HepG2 (cell line): ENCODE data around the gene ASXL1. TPM values are rescaled to one million over a fixed set of nuclear protein-coding genes. Genes with fewer than 3 reads are reported as not detected.
A peak's percentile ranks its signal among the peaks of the same experiment; 100 is the strongest.

ENCODE experiments used
- EHMT2 ChIP-seq: fragments of 200-600 bp; sonication (generic); IDR thresholded peaks from 2 replicates; pipeline ENCODE4 v1.7.0; 2017; ENCODE audit warnings: antibody characterized with exemption, low read depth, low read length, borderline replicate concordance
- HNF4A ChIP-seq: sonication (generic); formaldehyde crosslinking; IDR thresholded peaks from 2 replicates; pipeline ENCODE4 v1.4.0; 2020; ENCODE audit warnings: missing genetic modification reagents
- JARID2 ChIP-seq: sonication (generic); formaldehyde crosslinking; IDR thresholded peaks from 2 replicates; pipeline ENCODE4 v1.8.1; 2023; ENCODE audit warnings: missing genetic modification reagents, inconsistent platforms; ENCODE audit not compliant: insufficient replicate concordance
- POGZ ChIP-seq: sonication (generic); formaldehyde crosslinking; IDR thresholded peaks from 2 replicates; pipeline ENCODE4 v1.4.0; 2020; ENCODE audit warnings: mild to moderate bottlenecking, missing genetic modification reagents
- SKI ChIP-seq: fragments of 450-650 bp; IDR thresholded peaks from one replicate; pipeline ENCODE4 v1.6.1; 2018; ENCODE audit warnings: mild to moderate bottlenecking; ENCODE audit not compliant: partially characterized antibody
- SP5 ChIP-seq: IDR thresholded peaks from 2 replicates; pipeline ENCODE4 v1.6.1; 2016; ENCODE audit warnings: low read depth, borderline replicate concordance
- ZBTB8A ChIP-seq: sonication (generic); formaldehyde crosslinking; IDR thresholded peaks from 2 replicates; pipeline ENCODE4 v1.4.0; 2020; ENCODE audit warnings: mild to moderate bottlenecking, low read depth, missing genetic modification reagents, borderline replicate concordance
- ZNF501 ChIP-seq: sonication (generic); formaldehyde crosslinking; IDR thresholded peaks from 2 replicates; pipeline ENCODE4 v1.5.1; 2020; ENCODE audit warnings: mild to moderate bottlenecking, moderate library complexity, missing genetic modification reagents
- ZNF780A ChIP-seq: sonication (generic); formaldehyde crosslinking; IDR thresholded peaks from 2 replicates; pipeline ENCODE4 v1.8.0; 2022; ENCODE audit warnings: mild to moderate bottlenecking, missing genetic modification reagents, moderate library complexity
- ZSCAN12 ChIP-seq: sonication (generic); formaldehyde crosslinking; IDR thresholded peaks from 2 replicates; pipeline ENCODE4 v1.9.0; 2021; ENCODE audit warnings: mild to moderate bottlenecking, missing genetic modification reagents
- polyA plus RNA-seq, 8 experiments: library from polyadenylated mRNA; depleted of rRNA in 3 of 8; stranded (reverse) in 7 of 8; unstranded in 1 of 8; fragments of >200 nt; fragmentation: Illumina TruSeq in 4 of 8; extraction: Trizol in 4 of 8; gene quantifications; 2 replicates each; pipeline versions ENCODE4 v1.2.1 to v1.2.3, GENCODE V29; 2011 to 2016; ENCODE audit warnings: low read depth in 4 of 8, missing spikeins in 1 of 8, mixed read lengths in 1 of 8; ENCODE audit not compliant: insufficient read depth in 1 of 8
- total RNA-seq, 5 experiments: library from RNA; depleted of rRNA; stranded (reverse); fragments of >200 nt; fragmentation: Illumina TruSeq; extraction: Trizol; gene quantifications; 2 replicates each; pipeline ENCODE4 v1.2.3, GENCODE V29; 2016; ENCODE audit warnings: low read depth in 1 of 5
- TF ChIP-seq, protein P1 (sequence below): sonication (generic); formaldehyde crosslinking; IDR thresholded peaks from 2 replicates; pipeline ENCODE4 v1.4.0; 2020; ENCODE audit warnings: missing genetic modification reagents
- TF ChIP-seq, protein P2 (sequence below): sonication (generic); formaldehyde crosslinking; IDR thresholded peaks from 2 replicates; pipeline ENCODE4 v1.8.0; 2022; ENCODE audit warnings: mild to moderate bottlenecking, missing genetic modification reagents; ENCODE audit not compliant: insufficient replicate concordance
- TF ChIP-seq, protein P3 (sequence below): sonication (generic); formaldehyde crosslinking; IDR thresholded peaks from 2 replicates; pipeline ENCODE4 v1.4.0; 2020; ENCODE audit warnings: missing genetic modification reagents, borderline replicate concordance
- TF ChIP-seq, protein P4 (sequence below): sonication (generic); formaldehyde crosslinking; IDR thresholded peaks from 2 replicates; pipeline ENCODE4 v1.4.0; 2020; ENCODE audit warnings: missing genetic modification reagents, low read depth, mild to moderate bottlenecking, borderline replicate concordance
- TF ChIP-seq, protein P5 (sequence below): sonication (generic); formaldehyde crosslinking; IDR thresholded peaks from 2 replicates; pipeline ENCODE4 v1.8.1; 2023; ENCODE audit warnings: mild to moderate bottlenecking, missing genetic modification reagents, borderline replicate concordance

Gene ASXL1
- total and polyA plus RNA-seq, 2 of the 13 experiments (the other 11 are each of a cell fraction or from before 2014, with no cell fraction given), result 62.1 to 74.8 TPM

DNA sequence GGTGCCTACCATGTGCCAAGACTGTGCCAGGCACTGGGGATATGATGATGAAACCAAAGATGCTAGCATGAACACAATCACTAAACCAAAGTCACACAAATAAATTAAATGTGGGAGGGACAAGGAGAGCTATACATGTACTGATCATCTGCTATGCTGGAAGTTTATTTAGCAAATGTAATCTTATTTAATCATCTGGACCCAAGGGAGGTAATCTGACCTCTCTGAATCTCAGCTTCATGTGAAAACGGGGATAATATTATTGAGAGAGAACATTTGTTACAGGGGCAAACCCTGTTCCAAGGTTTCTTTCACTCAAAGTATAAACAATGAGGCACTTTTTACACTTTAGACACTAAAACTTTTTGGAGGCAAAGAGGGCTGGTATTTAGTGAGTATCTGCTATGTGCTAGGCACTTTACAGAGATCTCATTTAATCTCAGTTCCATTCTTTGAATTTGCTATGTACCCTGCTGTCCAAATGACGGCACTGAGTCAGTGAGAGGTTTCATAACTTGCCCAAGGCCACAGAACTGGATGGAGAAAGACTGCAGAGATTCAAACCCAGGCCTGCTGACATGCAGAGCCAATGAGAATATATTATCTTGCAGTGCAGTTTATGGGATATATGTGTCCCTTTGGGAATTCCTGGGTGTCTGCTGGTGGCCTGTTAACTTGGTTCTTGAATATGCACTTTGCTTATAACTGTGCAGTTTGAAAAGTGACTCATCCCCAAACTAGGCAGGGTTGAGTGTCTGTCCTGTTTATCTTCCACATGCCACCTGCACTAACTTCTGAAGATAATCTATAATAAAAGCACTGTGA, 3.3 kb upstream of the ASXL1 start (continued):
- 0 out of 2 replicates have a peak, but pooled peaks have one; percentile 47 for TF ChIP-seq POGZ (CRISPR knock-in tag)
- TF ChIP-seq ZSCAN12, result no peak
- TF ChIP-seq ZBTB8A (CRISPR knock-in tag), result no peak
- TF ChIP-seq ZNF780A, result no peak
- no peak for TF ChIP-seq EHMT2
- no peak for TF ChIP-seq JARID2 (CRISPR knock-in tag)
- no peak for TF ChIP-seq SP5 (CRISPR knock-in tag)
- TF ChIP-seq, protein P1, sequence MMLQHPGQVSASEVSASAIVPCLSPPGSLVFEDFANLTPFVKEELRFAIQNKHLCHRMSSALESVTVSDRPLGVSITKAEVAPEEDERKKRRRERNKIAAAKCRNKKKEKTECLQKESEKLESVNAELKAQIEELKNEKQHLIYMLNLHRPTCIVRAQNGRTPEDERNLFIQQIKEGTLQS (CRISPR knock-in tag), result peak; percentile 79; the same call in 1 of the 2 replicates
- TF ChIP-seq SKI, result peak; percentile 11
- TF ChIP-seq, protein P2, sequence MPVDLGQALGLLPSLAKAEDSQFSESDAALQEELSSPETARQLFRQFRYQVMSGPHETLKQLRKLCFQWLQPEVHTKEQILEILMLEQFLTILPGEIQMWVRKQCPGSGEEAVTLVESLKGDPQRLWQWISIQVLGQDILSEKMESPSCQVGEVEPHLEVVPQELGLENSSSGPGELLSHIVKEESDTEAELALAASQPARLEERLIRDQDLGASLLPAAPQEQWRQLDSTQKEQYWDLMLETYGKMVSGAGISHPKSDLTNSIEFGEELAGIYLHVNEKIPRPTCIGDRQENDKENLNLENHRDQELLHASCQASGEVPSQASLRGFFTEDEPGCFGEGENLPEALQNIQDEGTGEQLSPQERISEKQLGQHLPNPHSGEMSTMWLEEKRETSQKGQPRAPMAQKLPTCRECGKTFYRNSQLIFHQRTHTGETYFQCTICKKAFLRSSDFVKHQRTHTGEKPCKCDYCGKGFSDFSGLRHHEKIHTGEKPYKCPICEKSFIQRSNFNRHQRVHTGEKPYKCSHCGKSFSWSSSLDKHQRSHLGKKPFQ (CRISPR knock-in tag), result no peak
- TF ChIP-seq, protein P3, sequence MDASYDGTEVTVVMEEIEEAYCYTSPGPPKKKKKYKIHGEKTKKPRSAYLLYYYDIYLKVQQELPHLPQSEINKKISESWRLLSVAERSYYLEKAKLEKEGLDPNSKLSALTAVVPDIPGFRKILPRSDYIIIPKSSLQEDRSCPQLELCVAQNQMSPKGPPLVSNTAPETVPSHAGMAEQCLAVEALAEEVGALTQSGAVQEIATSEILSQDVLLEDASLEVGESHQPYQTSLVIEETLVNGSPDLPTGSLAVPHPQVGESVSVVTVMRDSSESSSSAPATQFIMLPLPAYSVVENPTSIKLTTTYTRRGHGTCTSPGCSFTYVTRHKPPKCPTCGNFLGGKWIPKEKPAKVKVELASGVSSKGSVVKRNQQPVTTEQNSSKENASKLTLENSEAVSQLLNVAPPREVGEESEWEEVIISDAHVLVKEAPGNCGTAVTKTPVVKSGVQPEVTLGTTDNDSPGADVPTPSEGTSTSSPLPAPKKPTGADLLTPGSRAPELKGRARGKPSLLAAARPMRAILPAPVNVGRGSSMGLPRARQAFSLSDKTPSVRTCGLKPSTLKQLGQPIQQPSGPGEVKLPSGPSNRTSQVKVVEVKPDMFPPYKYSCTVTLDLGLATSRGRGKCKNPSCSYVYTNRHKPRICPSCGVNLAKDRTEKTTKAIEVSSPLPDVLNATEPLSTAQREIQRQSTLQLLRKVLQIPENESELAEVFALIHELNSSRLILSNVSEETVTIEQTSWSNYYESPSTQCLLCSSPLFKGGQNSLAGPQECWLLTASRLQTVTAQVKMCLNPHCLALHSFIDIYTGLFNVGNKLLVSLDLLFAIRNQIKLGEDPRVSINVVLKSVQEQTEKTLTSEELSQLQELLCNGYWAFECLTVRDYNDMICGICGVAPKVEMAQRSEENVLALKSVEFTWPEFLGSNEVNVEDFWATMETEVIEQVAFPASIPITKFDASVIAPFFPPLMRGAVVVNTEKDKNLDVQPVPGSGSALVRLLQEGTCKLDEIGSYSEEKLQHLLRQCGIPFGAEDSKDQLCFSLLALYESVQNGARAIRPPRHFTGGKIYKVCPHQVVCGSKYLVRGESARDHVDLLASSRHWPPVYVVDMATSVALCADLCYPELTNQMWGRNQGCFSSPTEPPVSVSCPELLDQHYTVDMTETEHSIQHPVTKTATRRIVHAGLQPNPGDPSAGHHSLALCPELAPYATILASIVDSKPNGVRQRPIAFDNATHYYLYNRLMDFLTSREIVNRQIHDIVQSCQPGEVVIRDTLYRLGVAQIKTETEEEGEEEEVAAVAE (CRISPR knock-in tag), result peak; percentile 95
- TF ChIP-seq HNF4A (CRISPR knock-in tag), result no peak
- TF ChIP-seq, protein P4, sequence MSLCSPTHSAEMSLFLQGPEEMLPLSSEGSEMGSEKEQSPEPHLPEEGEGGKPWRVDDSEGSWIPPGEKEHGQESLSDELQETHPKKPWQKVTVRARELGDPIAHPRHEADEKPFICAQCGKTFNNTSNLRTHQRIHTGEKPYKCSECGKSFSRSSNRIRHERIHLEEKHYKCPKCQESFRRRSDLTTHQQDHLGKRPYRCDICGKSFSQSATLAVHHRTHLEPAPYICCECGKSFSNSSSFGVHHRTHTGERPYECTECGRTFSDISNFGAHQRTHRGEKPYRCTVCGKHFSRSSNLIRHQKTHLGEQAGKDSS (CRISPR knock-in tag), result no peak
- TF ChIP-seq ZNF501 (CRISPR knock-in tag), result no peak
- TF ChIP-seq, protein P5, sequence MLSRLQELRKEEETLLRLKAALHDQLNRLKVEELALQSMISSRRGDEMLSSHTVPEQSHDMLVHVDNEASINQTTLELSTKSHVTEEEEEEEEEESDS (CRISPR knock-in tag), result no peak
